HEK293 (cell line): ENCODE results near the gene BDP1.

Source experiments
- CTCF ChIA-PET: fragments of 350-600 bp; formaldehyde crosslinking; extraction: SDS; loops from one replicate; lab custom pipeline; 2021; ENCODE audit warnings: antibody characterized with exemption; lab: Yijun Ruan, JAX
- POLR2A ChIA-PET: fragments of 300-600 bp; formaldehyde crosslinking; extraction: SDS; loops from one replicate; lab custom pipeline; 2020; ENCODE audit warnings: antibody characterized with exemption, inconsistent platforms; lab: Yijun Ruan, JAX
- H3K27ac ChIP-seq: fragments of 200-500 bp; sonication (Bioruptor generic); 2 replicates; pipeline ENCODE4 v1.5.1; 2014; ENCODE audit warnings: low read depth, low read length, control low read depth, inconsistent platforms; ENCODE audit errors: extremely low read depth
- H3K36me3 ChIP-seq, 2 experiments: fragments of 200-500 bp in 1 of 2; sonication (Bioruptor generic) in 1 of 2; 1 replicate in 1 of 2; 2 replicates in 1 of 2; pipeline ENCODE4 v1.5.1; 2014 to 2017; ENCODE audit warnings: inconsistent platforms in 2 of 2, low read length in 2 of 2; ENCODE audit not compliant: control insufficient read depth in 2 of 2, insufficient read depth in 1 of 2
- H3K4me1 ChIP-seq: fragments of 200-500 bp; sonication (Bioruptor generic); 2 replicates; pipeline ENCODE4 v1.5.1; 2014; ENCODE audit warnings: mild to moderate bottlenecking, low read length, inconsistent platforms; ENCODE audit not compliant: control insufficient read depth, insufficient read depth
- H3K4me3 ChIP-seq: 2 replicates; pipeline ENCODE4 v1.5.1; 2011; ENCODE audit warnings: low read depth, mild to moderate bottlenecking, control low read depth, low read length, moderate library complexity
- H3K9me3 ChIP-seq: fragments of 200-500 bp; sonication (Bioruptor generic); 2 replicates; pipeline ENCODE4 v1.5.1; 2014; ENCODE audit warnings: low read depth, low read length, inconsistent platforms; ENCODE audit not compliant: control insufficient read depth, insufficient read depth
- GLI4 ChIP-seq: fragments of 450-650 bp; formaldehyde crosslinking; IDR thresholded peaks from 2 replicates; pipeline ENCODE4 v1.5.1; 2016; ENCODE audit warnings: missing biosample characterization, missing genetic modification characterization
- SP3 ChIP-seq: fragments of 450-650 bp; formaldehyde crosslinking; IDR thresholded peaks from 2 replicates; pipeline ENCODE4 v1.5.1; 2016; ENCODE audit warnings: missing biosample characterization, missing genetic modification characterization
- ZNF133 ChIP-seq: fragments of 450-650 bp; formaldehyde crosslinking; IDR thresholded peaks from 2 replicates; pipeline ENCODE4 v1.5.1; 2016; ENCODE audit warnings: missing biosample characterization, missing genetic modification characterization
- ZNF169 ChIP-seq: fragments of 450-650 bp; formaldehyde crosslinking; IDR thresholded peaks from 2 replicates; pipeline ENCODE4 v1.5.1; 2016; ENCODE audit warnings: missing biosample characterization, missing genetic modification characterization
- ZNF248 ChIP-seq: fragments of 450-650 bp; formaldehyde crosslinking; IDR thresholded peaks from 2 replicates; pipeline ENCODE4 v1.5.1; 2017; ENCODE audit warnings: missing biosample characterization, missing genetic modification characterization
- ZNF292 ChIP-seq: fragments of 450-650 bp; formaldehyde crosslinking; IDR thresholded peaks from 2 replicates; pipeline ENCODE4 v1.5.1; 2016; ENCODE audit warnings: low read depth, missing biosample characterization, missing genetic modification characterization, borderline replicate concordance
- ZNF366 ChIP-seq: fragments of 450-650 bp; formaldehyde crosslinking; conservative IDR thresholded peaks from 2 replicates; pipeline ENCODE4 v1.5.1; 2016; ENCODE audit warnings: missing biosample characterization, missing genetic modification characterization
- ZNF423 ChIP-seq: fragments of 450-650 bp; formaldehyde crosslinking; IDR thresholded peaks from 2 replicates; pipeline ENCODE4 v1.5.1; 2016; ENCODE audit warnings: missing biosample characterization, missing genetic modification characterization
- ZNF473 ChIP-seq: fragments of 450-650 bp; formaldehyde crosslinking; IDR thresholded peaks from 2 replicates; pipeline ENCODE4 v1.5.1; 2017; ENCODE audit warnings: missing biosample characterization, missing genetic modification characterization
- ZNF48 ChIP-seq: fragments of 450-650 bp; formaldehyde crosslinking; IDR thresholded peaks from 2 replicates; pipeline ENCODE4 v1.5.1; 2016; ENCODE audit warnings: missing biosample characterization, missing genetic modification characterization
- ZNF529 ChIP-seq: fragments of 450-650 bp; formaldehyde crosslinking; IDR thresholded peaks from 2 replicates; pipeline ENCODE4 v1.5.1; 2017; ENCODE audit warnings: missing genetic modification characterization, missing biosample characterization; ENCODE audit not compliant: insufficient replicate concordance
- ZNF768 ChIP-seq: fragments of 450-650 bp; formaldehyde crosslinking; IDR thresholded peaks from 2 replicates; pipeline ENCODE4 v1.5.1; 2018; ENCODE audit warnings: missing biosample characterization, mild to moderate bottlenecking, missing genetic modification characterization
- TF ChIP-seq, protein P1 (sequence below): fragments of 450-650 bp; formaldehyde crosslinking; IDR thresholded peaks from 2 replicates; pipeline ENCODE4 v1.5.1; 2016; ENCODE audit warnings: missing biosample characterization, missing genetic modification characterization
- TF ChIP-seq, protein P2 (sequence below): fragments of 450-650 bp; formaldehyde crosslinking; IDR thresholded peaks from 2 replicates; pipeline ENCODE4 v1.5.1; 2016; ENCODE audit warnings: missing biosample characterization, missing genetic modification characterization, low read depth
- TF ChIP-seq, protein P3 (sequence below): fragments of 450-650 bp; formaldehyde crosslinking; IDR thresholded peaks from 2 replicates; pipeline ENCODE4 v1.5.1; 2016; ENCODE audit warnings: missing biosample characterization, missing genetic modification characterization
- TF ChIP-seq, protein P4 (sequence below): fragments of 450-650 bp; formaldehyde crosslinking; IDR thresholded peaks from 2 replicates; pipeline ENCODE4 v1.5.1; 2016; ENCODE audit warnings: missing biosample characterization, missing genetic modification characterization
- TF ChIP-seq, protein P5 (sequence below): fragments of 450-650 bp; formaldehyde crosslinking; IDR thresholded peaks from 2 replicates; pipeline ENCODE4 v1.5.1; 2016; ENCODE audit warnings: missing biosample characterization, missing genetic modification characterization
- TF ChIP-seq, protein P6 (sequence below): fragments of 450-650 bp; formaldehyde crosslinking; IDR thresholded peaks from 2 replicates; pipeline ENCODE4 v1.5.1; 2016; ENCODE audit warnings: missing biosample characterization, missing genetic modification characterization
- TF ChIP-seq, protein P7 (sequence below): fragments of 450-650 bp; formaldehyde crosslinking; IDR thresholded peaks from 2 replicates; pipeline ENCODE4 v1.5.1; 2016; ENCODE audit warnings: missing biosample characterization, missing genetic modification characterization

BDP1 gene

DNA sequence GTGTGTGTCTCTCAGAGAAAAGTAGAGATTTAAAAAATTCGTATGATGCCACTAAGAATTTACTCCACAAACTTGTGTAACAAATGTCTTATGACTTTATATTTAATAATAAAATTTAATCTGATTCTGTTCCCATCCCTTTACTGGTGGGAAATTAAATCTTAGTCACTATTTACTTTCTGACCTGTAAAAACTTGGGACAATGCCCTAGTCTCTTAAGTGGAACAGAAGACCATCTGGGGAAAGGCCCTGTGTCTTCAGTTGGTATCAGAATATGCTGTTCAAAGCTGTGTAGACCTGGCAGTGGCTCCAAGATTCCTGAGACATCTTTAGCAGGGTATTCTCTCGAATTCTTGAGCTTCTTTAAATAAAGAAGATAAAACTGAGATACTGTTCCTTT, 2.6 kb upstream of the BDP1 start (continued):
- TF ChIP-seq, protein P1, sequence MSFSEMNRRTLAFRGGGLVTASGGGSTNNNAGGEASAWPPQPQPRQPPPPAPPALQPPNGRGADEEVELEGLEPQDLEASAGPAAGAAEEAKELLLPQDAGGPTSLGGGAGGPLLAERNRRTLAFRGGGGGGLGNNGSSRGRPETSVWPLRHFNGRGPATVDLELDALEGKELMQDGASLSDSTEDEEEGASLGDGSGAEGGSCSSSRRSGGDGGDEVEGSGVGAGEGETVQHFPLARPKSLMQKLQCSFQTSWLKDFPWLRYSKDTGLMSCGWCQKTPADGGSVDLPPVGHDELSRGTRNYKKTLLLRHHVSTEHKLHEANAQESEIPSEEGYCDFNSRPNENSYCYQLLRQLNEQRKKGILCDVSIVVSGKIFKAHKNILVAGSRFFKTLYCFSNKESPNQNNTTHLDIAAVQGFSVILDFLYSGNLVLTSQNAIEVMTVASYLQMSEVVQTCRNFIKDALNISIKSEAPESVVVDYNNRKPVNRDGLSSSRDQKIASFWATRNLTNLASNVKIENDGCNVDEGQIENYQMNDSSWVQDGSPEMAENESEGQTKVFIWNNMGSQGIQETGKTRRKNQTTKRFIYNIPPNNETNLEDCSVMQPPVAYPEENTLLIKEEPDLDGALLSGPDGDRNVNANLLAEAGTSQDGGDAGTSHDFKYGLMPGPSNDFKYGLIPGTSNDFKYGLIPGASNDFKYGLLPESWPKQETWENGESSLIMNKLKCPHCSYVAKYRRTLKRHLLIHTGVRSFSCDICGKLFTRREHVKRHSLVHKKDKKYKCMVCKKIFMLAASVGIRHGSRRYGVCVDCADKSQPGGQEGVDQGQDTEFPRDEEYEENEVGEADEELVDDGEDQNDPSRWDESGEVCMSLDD (tag by site-specific recombination): no peak
- TF ChIP-seq ZNF473 (no peak), SP3 (tag by site-specific recombination) (no peak), ZNF292 (tag by site-specific recombination) (no peak)
- TF ChIP-seq, protein P2, sequence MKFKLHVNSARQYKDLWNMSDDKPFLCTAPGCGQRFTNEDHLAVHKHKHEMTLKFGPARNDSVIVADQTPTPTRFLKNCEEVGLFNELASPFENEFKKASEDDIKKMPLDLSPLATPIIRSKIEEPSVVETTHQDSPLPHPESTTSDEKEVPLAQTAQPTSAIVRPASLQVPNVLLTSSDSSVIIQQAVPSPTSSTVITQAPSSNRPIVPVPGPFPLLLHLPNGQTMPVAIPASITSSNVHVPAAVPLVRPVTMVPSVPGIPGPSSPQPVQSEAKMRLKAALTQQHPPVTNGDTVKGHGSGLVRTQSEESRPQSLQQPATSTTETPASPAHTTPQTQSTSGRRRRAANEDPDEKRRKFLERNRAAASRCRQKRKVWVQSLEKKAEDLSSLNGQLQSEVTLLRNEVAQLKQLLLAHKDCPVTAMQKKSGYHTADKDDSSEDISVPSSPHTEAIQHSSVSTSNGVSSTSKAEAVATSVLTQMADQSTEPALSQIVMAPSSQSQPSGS (tag by site-specific recombination): no peak
- TF ChIP-seq, all 188 proteins: peak for 0

DNA sequence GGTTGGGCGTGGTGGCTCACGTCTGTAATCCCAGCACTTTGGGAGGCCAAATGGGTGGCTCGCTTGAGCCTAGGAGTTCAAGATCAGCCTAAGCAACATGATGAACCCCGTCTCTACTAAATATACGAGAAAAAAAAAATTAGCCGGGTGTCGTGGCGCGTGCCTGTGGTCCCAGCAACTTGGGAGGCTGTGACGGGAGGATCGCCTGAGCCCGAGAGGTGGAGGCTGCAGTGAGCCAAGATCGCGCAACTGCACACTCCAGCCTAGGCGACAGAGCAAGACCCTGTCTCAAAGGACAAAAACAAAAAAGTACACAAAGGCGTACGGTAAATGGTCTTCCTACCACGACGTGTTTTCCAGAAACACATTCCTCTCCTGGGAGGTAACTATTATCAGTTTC, 538 bp upstream of the BDP1 start:
- Histone ChIP-seq H3K36me3 (peaks cover 11 to 16% of the 10 kb centered on the region in 2 experiments), H3K9me3 (no peaks in the 10 kb centered on the region), H3K27ac (no peak overlapping the region), H3K4me1 (no peaks in the 10 kb centered on the region; the same call in 1 of the 2 replicates), H3K4me3 (no peak overlapping the region)
- CTCF ChIA-PET: interaction anchor here (1.4 kb wide), 1 partner anchor 303 kb away, joined by 7 read pairs; no protein-coding TSS in a partner anchor
- POLR2A ChIA-PET: no interaction called here
- TF ChIP-seq ZNF133 (tag by site-specific recombination) (no peak), ZNF366 (no peak), ZNF529 (tag by site-specific recombination) (no peak), ZNF423 (tag by site-specific recombination) (no peak), ZNF169 (tag by site-specific recombination) (no peak), ZNF248 (tag by site-specific recombination) (no peak), ZNF768 (tag by site-specific recombination) (no peak), GLI4 (tag by site-specific recombination) (no peak), ZNF48 (tag by site-specific recombination) (no peak)
- TF ChIP-seq, protein P3, sequence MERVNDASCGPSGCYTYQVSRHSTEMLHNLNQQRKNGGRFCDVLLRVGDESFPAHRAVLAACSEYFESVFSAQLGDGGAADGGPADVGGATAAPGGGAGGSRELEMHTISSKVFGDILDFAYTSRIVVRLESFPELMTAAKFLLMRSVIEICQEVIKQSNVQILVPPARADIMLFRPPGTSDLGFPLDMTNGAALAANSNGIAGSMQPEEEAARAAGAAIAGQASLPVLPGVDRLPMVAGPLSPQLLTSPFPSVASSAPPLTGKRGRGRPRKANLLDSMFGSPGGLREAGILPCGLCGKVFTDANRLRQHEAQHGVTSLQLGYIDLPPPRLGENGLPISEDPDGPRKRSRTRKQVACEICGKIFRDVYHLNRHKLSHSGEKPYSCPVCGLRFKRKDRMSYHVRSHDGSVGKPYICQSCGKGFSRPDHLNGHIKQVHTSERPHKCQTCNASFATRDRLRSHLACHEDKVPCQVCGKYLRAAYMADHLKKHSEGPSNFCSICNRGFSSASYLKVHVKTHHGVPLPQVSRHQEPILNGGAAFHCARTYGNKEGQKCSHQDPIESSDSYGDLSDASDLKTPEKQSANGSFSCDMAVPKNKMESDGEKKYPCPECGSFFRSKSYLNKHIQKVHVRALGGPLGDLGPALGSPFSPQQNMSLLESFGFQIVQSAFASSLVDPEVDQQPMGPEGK (tag by site-specific recombination): no peak
- TF ChIP-seq, protein P4, sequence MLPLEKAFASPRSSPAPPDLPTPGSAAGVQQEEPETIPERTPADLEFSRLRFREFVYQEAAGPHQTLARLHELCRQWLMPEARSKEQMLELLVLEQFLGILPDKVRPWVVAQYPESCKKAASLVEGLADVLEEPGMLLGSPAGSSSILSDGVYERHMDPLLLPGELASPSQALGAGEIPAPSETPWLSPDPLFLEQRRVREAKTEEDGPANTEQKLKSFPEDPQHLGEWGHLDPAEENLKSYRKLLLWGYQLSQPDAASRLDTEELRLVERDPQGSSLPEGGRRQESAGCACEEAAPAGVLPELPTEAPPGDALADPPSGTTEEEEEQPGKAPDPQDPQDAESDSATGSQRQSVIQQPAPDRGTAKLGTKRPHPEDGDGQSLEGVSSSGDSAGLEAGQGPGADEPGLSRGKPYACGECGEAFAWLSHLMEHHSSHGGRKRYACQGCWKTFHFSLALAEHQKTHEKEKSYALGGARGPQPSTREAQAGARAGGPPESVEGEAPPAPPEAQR (tag by site-specific recombination): no peak
- TF ChIP-seq, protein P5, sequence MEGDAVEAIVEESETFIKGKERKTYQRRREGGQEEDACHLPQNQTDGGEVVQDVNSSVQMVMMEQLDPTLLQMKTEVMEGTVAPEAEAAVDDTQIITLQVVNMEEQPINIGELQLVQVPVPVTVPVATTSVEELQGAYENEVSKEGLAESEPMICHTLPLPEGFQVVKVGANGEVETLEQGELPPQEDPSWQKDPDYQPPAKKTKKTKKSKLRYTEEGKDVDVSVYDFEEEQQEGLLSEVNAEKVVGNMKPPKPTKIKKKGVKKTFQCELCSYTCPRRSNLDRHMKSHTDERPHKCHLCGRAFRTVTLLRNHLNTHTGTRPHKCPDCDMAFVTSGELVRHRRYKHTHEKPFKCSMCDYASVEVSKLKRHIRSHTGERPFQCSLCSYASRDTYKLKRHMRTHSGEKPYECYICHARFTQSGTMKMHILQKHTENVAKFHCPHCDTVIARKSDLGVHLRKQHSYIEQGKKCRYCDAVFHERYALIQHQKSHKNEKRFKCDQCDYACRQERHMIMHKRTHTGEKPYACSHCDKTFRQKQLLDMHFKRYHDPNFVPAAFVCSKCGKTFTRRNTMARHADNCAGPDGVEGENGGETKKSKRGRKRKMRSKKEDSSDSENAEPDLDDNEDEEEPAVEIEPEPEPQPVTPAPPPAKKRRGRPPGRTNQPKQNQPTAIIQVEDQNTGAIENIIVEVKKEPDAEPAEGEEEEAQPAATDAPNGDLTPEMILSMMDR (tag by site-specific recombination): no peak
- TF ChIP-seq, protein P6, sequence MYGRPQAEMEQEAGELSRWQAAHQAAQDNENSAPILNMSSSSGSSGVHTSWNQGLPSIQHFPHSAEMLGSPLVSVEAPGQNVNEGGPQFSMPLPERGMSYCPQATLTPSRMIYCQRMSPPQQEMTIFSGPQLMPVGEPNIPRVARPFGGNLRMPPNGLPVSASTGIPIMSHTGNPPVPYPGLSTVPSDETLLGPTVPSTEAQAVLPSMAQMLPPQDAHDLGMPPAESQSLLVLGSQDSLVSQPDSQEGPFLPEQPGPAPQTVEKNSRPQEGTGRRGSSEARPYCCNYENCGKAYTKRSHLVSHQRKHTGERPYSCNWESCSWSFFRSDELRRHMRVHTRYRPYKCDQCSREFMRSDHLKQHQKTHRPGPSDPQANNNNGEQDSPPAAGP (tag by site-specific recombination): no peak
- TF ChIP-seq, protein P7, sequence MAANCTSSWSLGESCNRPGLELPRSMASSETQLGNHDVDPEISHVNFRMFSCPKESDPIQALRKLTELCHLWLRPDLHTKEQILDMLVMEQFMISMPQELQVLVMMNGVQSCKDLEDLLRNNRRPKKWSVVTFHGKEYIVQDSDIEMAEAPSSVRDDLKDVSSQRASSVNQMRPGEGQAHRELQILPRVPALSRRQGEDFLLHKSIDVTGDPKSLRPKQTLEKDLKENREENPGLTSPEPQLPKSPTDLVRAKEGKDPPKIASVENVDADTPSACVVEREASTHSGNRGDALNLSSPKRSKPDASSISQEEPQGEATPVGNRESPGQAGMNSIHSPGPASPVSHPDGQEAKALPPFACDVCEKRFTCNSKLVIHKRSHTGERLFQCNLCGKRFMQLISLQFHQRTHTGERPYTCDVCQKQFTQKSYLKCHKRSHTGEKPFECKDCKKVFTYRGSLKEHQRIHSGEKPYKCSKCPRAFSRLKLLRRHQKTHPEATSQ: no peak
